Activated CD4-positive, alpha-beta memory T cell treated with anti-CD3 and anti-CD28 coated beads, Interleukin-2, amount 10 ng/mL, durations not matched to agents 7 days and 5 days (primary cell): ENCODE results near the gene TPT1. TPM values are rescaled to one million over a fixed set of nuclear protein-coding genes. Genes with fewer than 3 reads are reported as not detected.
A peak's percentile ranks its signal among the peaks of the same experiment; 100 is the strongest.

Experiments used
- CTCF ChIA-PET: fragments of 350-600 bp; sonication (Branson Sonifier 250); formaldehyde crosslinking; loops from one replicate; lab custom pipeline; 2021; ENCODE audit warnings: antibody characterized with exemption, inconsistent platforms; lab: Charles Lee
- POLR2A ChIA-PET: fragments of 350-600 bp; sonication (Branson Sonifier 250); formaldehyde crosslinking; loops from one replicate; lab custom pipeline; 2021; ENCODE audit warnings: antibody characterized with exemption; lab: Charles Lee
- DNase-seq: peaks from one replicate; pipeline ENCODE4 v3.0.0-alpha.2; 2020
- H3K27ac Mint-ChIP-seq: one replicate; pipeline ENCODE4 v1.8.0; 2021; ENCODE audit warnings: mild to moderate bottlenecking, mixed read lengths
- H3K27me3 Mint-ChIP-seq: one replicate; pipeline ENCODE4 v1.8.0; 2021; ENCODE audit warnings: mixed read lengths
- H3K36me3 Mint-ChIP-seq: one replicate; pipeline ENCODE4 v1.8.0; 2021; ENCODE audit warnings: low read depth, mixed read lengths
- H3K4me1 Mint-ChIP-seq: one replicate; pipeline ENCODE4 v1.8.0; 2021; ENCODE audit warnings: mixed read lengths
- H3K4me3 Mint-ChIP-seq: one replicate; pipeline ENCODE4 v1.8.0; 2021; ENCODE audit warnings: mild to moderate bottlenecking, mixed read lengths
- H3K9me3 Mint-ChIP-seq: one replicate; pipeline ENCODE4 v1.8.0; 2021; ENCODE audit warnings: mixed read lengths
- total RNA-seq, 2 experiments: library from RNA; stranded (reverse); gene quantifications; one replicate each; pipeline ENCODE4 v1.2.3, GENCODE V29; 2021

TPT1 gene
- total RNA-seq, 2 experiments from 2014 or later, result 4,462 to 4,505 TPM

- H3K4me3 Mint-ChIP-seq, result peak overlapping the region; percentile 90
- peaks cover 42% of the 10 kb centered on the region for H3K4me1 Mint-ChIP-seq
- CTCF ChIA-PET, result interaction anchor here (1.1 to 6.7 kb wide), 8 partner anchors 9 to 296 kb away, joined by 4 to 58 read pairs (median 8); partner anchors contain the start of genes COG3 and SLC25A30
- H3K27ac Mint-ChIP-seq, result peak overlapping the region; percentile 99
- no peak for DNase-seq
- H3K27me3 Mint-ChIP-seq, result no peaks in the 10 kb centered on the region
- no peaks in the 10 kb centered on the region for H3K9me3 Mint-ChIP-seq
- H3K36me3 Mint-ChIP-seq, result peaks cover 54% of the 10 kb centered on the region
- POLR2A ChIA-PET, result interaction anchor here (1.1 to 6.0 kb wide), 16 partner anchors 8 to 836 kb away, joined by 3 to 81 read pairs (median 6); partner anchors contain the start of genes COG3 and SLC25A30
These were observed 967 bp upstream of the TPT1 start for GRCh38 chr13:45341799-45342500.

GRCh38 chr13:45340422-45341033 is 455 bp downstream of the TPT1 start:
- no peaks in the 10 kb centered on the region for H3K9me3 Mint-ChIP-seq
- no peaks in the 10 kb centered on the region for H3K27me3 Mint-ChIP-seq

GRCh38 chr13:45339867-45340266 is 1.1 kb downstream of the TPT1 start:
- peak; percentile 38 for DNase-seq
- POLR2A ChIA-PET, result interaction anchor here (0.5 to 6.0 kb wide), 20 partner anchors 9 to 837 kb away, joined by 3 to 81 read pairs (median 5); partner anchors contain the start of genes COG3 and SLC25A30
- no peaks in the 10 kb centered on the region for H3K9me3 Mint-ChIP-seq
- CTCF ChIA-PET, result interaction anchor here (0.9 to 6.7 kb wide), 6 partner anchors 9 to 296 kb away, joined by 3 to 58 read pairs (median 4); partner anchors contain the start of gene SLC25A30
- H3K27ac Mint-ChIP-seq, result peak overlapping the region; percentile 99
- H3K27me3 Mint-ChIP-seq, result no peaks in the 10 kb centered on the region
- H3K36me3 Mint-ChIP-seq, result peaks cover 68% of the 10 kb centered on the region
- H3K4me3 Mint-ChIP-seq, result peak overlapping the region; percentile 90
- H3K4me1 Mint-ChIP-seq, result peaks cover 63% of the 10 kb centered on the region

More at GRCh38 chr13:45340422-45341033, 455 bp downstream of the TPT1 start:
- ChIA-PET POLR2A (interaction anchor here (0.5 to 6.0 kb wide), 24 partner anchors 9 to 836 kb away, joined by 3 to 81 read pairs (median 5); partner anchors contain the start of genes COG3 and SLC25A30), CTCF (interaction anchor here (1.1 to 6.7 kb wide), 8 partner anchors 10 to 296 kb away, joined by 3 to 58 read pairs (median 6); partner anchors contain the start of gene SLC25A30)
- H3K36me3 Mint-ChIP-seq, result peaks cover 63% of the 10 kb centered on the region
- peak; percentile 87 for DNase-seq
- peak overlapping the region; percentile 90 for H3K4me3 Mint-ChIP-seq
- peak overlapping the region; percentile 99 for H3K27ac Mint-ChIP-seq
- H3K4me1 Mint-ChIP-seq, result peaks cover 56% of the 10 kb centered on the region

- CTCF ChIA-PET, result interaction anchor here (0.9 to 6.7 kb wide), 5 partner anchors 29 to 295 kb away, joined by 3 to 58 read pairs (median 4); partner anchors contain the start of gene SLC25A30
- H3K4me3 Mint-ChIP-seq, result peak overlapping the region; percentile 90
- H3K9me3 Mint-ChIP-seq, result no peaks in the 10 kb centered on the region
- peak overlapping the region; percentile 99 for H3K27ac Mint-ChIP-seq
- no peaks in the 10 kb centered on the region for H3K27me3 Mint-ChIP-seq
- peaks cover 65% of the 10 kb centered on the region for H3K4me1 Mint-ChIP-seq
- DNase-seq, result no peak
- POLR2A ChIA-PET, result interaction anchor here (0.7 to 6.0 kb wide), 12 partner anchors 8 to 831 kb away, joined by 3 to 81 read pairs (median 7); partner anchors contain the start of gene SLC25A30
- peaks cover 69% of the 10 kb centered on the region for H3K36me3 Mint-ChIP-seq
These were observed 1.6 kb downstream of the TPT1 start for GRCh38 chr13:45339399-45339798.

GRCh38 chr13:45337803-45338202 is 3.2 kb downstream of the TPT1 start:
- ChIA-PET POLR2A (interaction anchor here (0.6 to 6.0 kb wide), 8 partner anchors 8 to 127 kb away, joined by 3 to 81 read pairs (median 6); partner anchors contain the start of genes COG3 and SLC25A30), CTCF (interaction anchor here (0.6 to 1.2 kb wide), 4 partner anchors 26 to 291 kb away, joined by 3 to 7 read pairs (median 4); no protein-coding TSS in a partner anchor)
- Mint-ChIP-seq H3K4me1 (peaks cover 76% of the 10 kb centered on the region), H3K9me3 (no peaks in the 10 kb centered on the region), H3K4me3 (peak overlapping the region; percentile 90), H3K36me3 (peaks cover 82% of the 10 kb centered on the region), H3K27ac (peak overlapping the region; percentile 51), H3K27me3 (no peaks in the 10 kb centered on the region)
- DNase-seq, result no peak

- ChIA-PET CTCF (interaction anchor here (1.0 to 1.2 kb wide), 4 partner anchors 25 to 291 kb away, joined by 3 to 7 read pairs (median 4); no protein-coding TSS in a partner anchor), POLR2A (interaction anchor here (0.6 to 6.0 kb wide), 8 partner anchors 8 to 127 kb away, joined by 3 to 81 read pairs (median 4); partner anchors contain the start of genes COG3 and SLC25A30)
- H3K4me3 Mint-ChIP-seq, result peak overlapping the region; percentile 90
- peaks cover 75% of the 10 kb centered on the region for H3K4me1 Mint-ChIP-seq
- peaks cover 85% of the 10 kb centered on the region for H3K36me3 Mint-ChIP-seq
- H3K27ac Mint-ChIP-seq, result peak overlapping the region; percentile 92
- H3K9me3 Mint-ChIP-seq, result no peaks in the 10 kb centered on the region
- DNase-seq, result no peak
- no peaks in the 10 kb centered on the region for H3K27me3 Mint-ChIP-seq
These were observed 3.6 kb downstream of the TPT1 start for GRCh38 chr13:45337395-45337794.

GRCh38 chr13:45336025-45336800 is 4.8 kb downstream of the TPT1 start:
- H3K9me3 Mint-ChIP-seq, result no peaks in the 10 kb centered on the region
- DNase-seq, result no peak
- ChIA-PET CTCF (interaction anchor here (1.1 to 1.3 kb wide), 3 partner anchors 20 to 33 kb away, joined by 3 read pairs; no protein-coding TSS in a partner anchor), POLR2A (interaction anchor here (0.9 to 6.0 kb wide), 4 partner anchors 11 to 34 kb away, joined by 3 to 81 read pairs (median 8); no protein-coding TSS in a partner anchor)
- no peaks in the 10 kb centered on the region for H3K27me3 Mint-ChIP-seq
- peaks cover 84% of the 10 kb centered on the region for H3K36me3 Mint-ChIP-seq
- no peak overlapping the region for H3K4me3 Mint-ChIP-seq
- H3K4me1 Mint-ChIP-seq, result peaks cover 77% of the 10 kb centered on the region
- H3K27ac Mint-ChIP-seq, result peak overlapping the region; percentile 92

GRCh38 chr13:45335397-45336024 is 5.5 kb downstream of the TPT1 start:
- DNase-seq, result no peak
- peaks cover 84% of the 10 kb centered on the region for H3K36me3 Mint-ChIP-seq
- no peaks in the 10 kb centered on the region for H3K9me3 Mint-ChIP-seq
- peaks cover 82% of the 10 kb centered on the region for H3K4me1 Mint-ChIP-seq
- ChIA-PET POLR2A (interaction anchor here (0.5 to 2.7 kb wide), 5 partner anchors 10 to 81 kb away, joined by 3 to 8 read pairs (median 4); no protein-coding TSS in a partner anchor), CTCF (interaction anchor here (1.0 to 1.3 kb wide), 3 partner anchors 20 to 36 kb away, joined by 3 to 4 read pairs (median 4); no protein-coding TSS in a partner anchor)
- H3K27me3 Mint-ChIP-seq, result no peaks in the 10 kb centered on the region
- peak overlapping the region; percentile 92 for H3K27ac Mint-ChIP-seq
- H3K4me3 Mint-ChIP-seq, result no peak overlapping the region

- Mint-ChIP-seq H3K4me1 (peaks cover 94% of the 10 kb centered on the region), H3K36me3 (peaks cover 71% of the 10 kb centered on the region), H3K27ac (peak overlapping the region; percentile 92), H3K27me3 (no peaks in the 10 kb centered on the region), H3K9me3 (no peaks in the 10 kb centered on the region), H3K4me3 (peak overlapping the region; percentile 50)
- POLR2A ChIA-PET, result interaction anchor here (0.6 to 2.7 kb wide), 7 partner anchors 9 to 131 kb away, joined by 3 to 8 read pairs (median 4); partner anchors contain the start of gene COG3
- CTCF ChIA-PET, result interaction anchor here (1.0 to 1.3 kb wide), 3 partner anchors 18 to 37 kb away, joined by 3 to 4 read pairs (median 4); no protein-coding TSS in a partner anchor
- peak; percentile 65 for DNase-seq
These were observed 6.7 kb downstream of the TPT1 start for GRCh38 chr13:45333977-45334922.

GRCh38 chr13:45333251-45333976 is 7.6 kb downstream of the TPT1 start:
- ChIA-PET POLR2A (interaction anchor here (0.7 to 4.7 kb wide), 5 partner anchors 7 to 132 kb away, joined by 3 to 34 read pairs (median 4); partner anchors contain the start of genes COG3 and TPT1), CTCF (no interaction called here)
- peaks cover 63% of the 10 kb centered on the region for H3K36me3 Mint-ChIP-seq
- peak overlapping the region; percentile 92 for H3K27ac Mint-ChIP-seq
- H3K4me1 Mint-ChIP-seq, result peaks cover 92% of the 10 kb centered on the region
- H3K27me3 Mint-ChIP-seq, result no peaks in the 10 kb centered on the region
- no peak for DNase-seq
- H3K4me3 Mint-ChIP-seq, result no peak overlapping the region
- H3K9me3 Mint-ChIP-seq, result no peaks in the 10 kb centered on the region
